Lower lobe of right lung (tissue), 2 donors: ENCODE data around the gene SLC1A1. TPM values are rescaled to one million over a fixed set of nuclear protein-coding genes. Genes with fewer than 3 reads are reported as not detected.
"Not testable (repeated sequence)": the region's sequence is repeated elsewhere in the genome, so short reads cannot be mapped to it uniquely, and the experiment has no call there.

Experiments used
- ATAC-seq, 2 donors: fragments of 200-7000 bp; cut with Tn5 transposase; one replicate each; pipeline ENCODE4 v1.9.1; 2020 to 2022; ENCODE audit warnings: mild to moderate bottlenecking in 2 of 2, moderate library complexity in 2 of 2
- DNase-seq: peaks from one replicate; pipeline ENCODE4 v3.0.0-alpha.2; 2020
- H3K27ac ChIP-seq: fragments of 200-600 bp; one replicate; pipeline ENCODE4 v1.8.0; 2022
- H3K27me3 ChIP-seq: fragments of 200-600 bp; one replicate; pipeline ENCODE4 v1.8.0; 2022; ENCODE audit warnings: low read depth
- H3K36me3 ChIP-seq: fragments of 200-600 bp; one replicate; pipeline ENCODE4 v1.8.0; 2022; ENCODE audit warnings: mild to moderate bottlenecking
- H3K4me1 ChIP-seq: fragments of 200-600 bp; one replicate; pipeline ENCODE4 v1.8.0; 2022
- H3K4me3 ChIP-seq: fragments of 200-600 bp; one replicate; pipeline ENCODE4 v1.8.0; 2022; ENCODE audit warnings: mild to moderate bottlenecking
- H3K9me3 ChIP-seq: fragments of 200-600 bp; one replicate; pipeline ENCODE4 v1.8.0; 2022
- intact Hi-C: fragments of 100-400 bp; cut with DNase I; formaldehyde crosslinking; loops from one replicate; pipeline ENCODE4 v1.11.0; 2022
- total RNA-seq: library from RNA; stranded (reverse); fragmentation: NEBNext Ultra II Directional; extraction: Animal tissue kit (Norgen Biotek cat#: 25700); gene quantifications from one replicate; pipeline ENCODE4 v1.2.1, GENCODE V29; 2021
- TF ChIP-seq, protein P1 (sequence below): fragments of 200-600 bp; IDR thresholded peaks from one replicate; pipeline ENCODE4 v1.8.0; 2022; ENCODE audit warnings: antibody characterized with exemption, mild to moderate bottlenecking
- donor health status: DM: no; HTN: yes; CAD: no; lungs with severe emphysema.

SLC1A1 gene
- total RNA-seq, 1 donor from 2014 or later: 31.4 TPM

DNA sequence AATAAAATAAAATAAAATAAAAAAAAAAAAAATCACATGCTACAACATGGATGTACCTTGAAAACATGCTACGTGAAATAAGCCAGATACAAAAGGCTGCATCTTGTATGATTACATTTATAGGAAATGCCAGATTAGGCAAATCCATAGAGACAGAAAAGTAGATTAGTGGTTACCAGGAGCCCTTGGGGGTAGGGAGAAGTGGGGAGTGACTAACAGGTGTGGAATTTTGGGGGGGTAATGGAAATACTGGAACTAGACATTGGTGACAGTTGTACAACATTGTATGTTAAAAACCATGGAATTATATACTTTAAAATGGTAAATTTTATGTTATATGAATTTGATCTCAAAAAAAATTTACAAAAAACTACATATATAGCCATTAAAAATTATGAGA is 47.3 kb downstream of the SLC1A1 start:
- Histone ChIP-seq H3K27me3 (no peaks in the 10 kb centered on the region), H3K9me3 (no peaks in the 10 kb centered on the region), H3K4me3 (no peak overlapping the region), H3K27ac (no peak overlapping the region), H3K4me1 (no peaks in the 10 kb centered on the region), H3K36me3 (no peaks in the 10 kb centered on the region)
- DNase-seq (no peak), ATAC-seq (no peak)
- TF ChIP-seq, protein P1, sequence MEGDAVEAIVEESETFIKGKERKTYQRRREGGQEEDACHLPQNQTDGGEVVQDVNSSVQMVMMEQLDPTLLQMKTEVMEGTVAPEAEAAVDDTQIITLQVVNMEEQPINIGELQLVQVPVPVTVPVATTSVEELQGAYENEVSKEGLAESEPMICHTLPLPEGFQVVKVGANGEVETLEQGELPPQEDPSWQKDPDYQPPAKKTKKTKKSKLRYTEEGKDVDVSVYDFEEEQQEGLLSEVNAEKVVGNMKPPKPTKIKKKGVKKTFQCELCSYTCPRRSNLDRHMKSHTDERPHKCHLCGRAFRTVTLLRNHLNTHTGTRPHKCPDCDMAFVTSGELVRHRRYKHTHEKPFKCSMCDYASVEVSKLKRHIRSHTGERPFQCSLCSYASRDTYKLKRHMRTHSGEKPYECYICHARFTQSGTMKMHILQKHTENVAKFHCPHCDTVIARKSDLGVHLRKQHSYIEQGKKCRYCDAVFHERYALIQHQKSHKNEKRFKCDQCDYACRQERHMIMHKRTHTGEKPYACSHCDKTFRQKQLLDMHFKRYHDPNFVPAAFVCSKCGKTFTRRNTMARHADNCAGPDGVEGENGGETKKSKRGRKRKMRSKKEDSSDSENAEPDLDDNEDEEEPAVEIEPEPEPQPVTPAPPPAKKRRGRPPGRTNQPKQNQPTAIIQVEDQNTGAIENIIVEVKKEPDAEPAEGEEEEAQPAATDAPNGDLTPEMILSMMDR: no peak
- intact Hi-C loops: no loop called here

DNA sequence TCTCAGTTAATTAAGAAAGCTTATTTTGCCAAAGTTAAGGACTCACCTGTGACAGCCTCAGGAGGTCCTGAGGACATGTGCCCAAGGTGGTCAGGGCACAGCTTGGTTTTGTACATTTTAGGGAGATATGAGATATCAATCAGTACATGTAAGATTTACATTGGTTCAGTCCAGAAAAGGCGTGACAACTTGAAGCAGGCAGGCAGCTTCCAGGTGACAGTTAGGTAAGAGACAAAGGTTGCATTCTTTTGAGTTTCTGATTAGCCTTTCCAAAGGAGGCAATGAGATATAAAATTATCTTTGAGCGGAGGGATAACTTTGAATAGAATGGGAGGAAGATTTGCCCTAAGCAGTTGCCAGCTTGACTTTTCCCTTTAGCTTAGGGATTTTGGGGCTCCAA is 47.8 kb downstream of the SLC1A1 start:
- Histone ChIP-seq H3K36me3 (no peaks in the 10 kb centered on the region), H3K9me3 (no peaks in the 10 kb centered on the region), H3K27ac (no peak overlapping the region), H3K4me1 (no peaks in the 10 kb centered on the region), H3K4me3 (no peak overlapping the region), H3K27me3 (no peaks in the 10 kb centered on the region)
- DNase-seq (no peak), ATAC-seq (no peak)
- intact Hi-C loops: no loop called here
- TF ChIP-seq, protein P1: no peak

DNA sequence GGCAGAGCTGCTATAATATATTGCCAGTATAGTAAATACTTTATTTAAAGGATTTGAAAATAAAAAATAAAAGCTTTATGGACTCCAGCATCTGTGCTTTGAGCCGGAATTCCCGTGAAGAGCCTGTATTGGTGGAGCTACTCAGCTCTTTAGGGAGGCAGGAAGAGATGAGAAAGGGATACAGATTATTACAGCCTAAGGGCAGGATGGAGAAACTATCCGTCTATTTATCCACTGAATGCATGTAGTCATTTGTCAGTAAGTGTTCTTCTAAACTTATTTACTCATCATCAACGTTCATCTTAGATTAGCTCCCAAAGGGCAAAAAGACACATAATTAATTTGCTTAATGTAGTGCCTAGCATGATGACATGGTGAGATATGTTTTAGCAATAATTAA is 48.4 kb downstream of the SLC1A1 start:
- no peaks in the 10 kb centered on the region for H3K27me3 ChIP-seq
- no peak overlapping the region for H3K27ac ChIP-seq
- no peaks in the 10 kb centered on the region for H3K9me3 ChIP-seq
- H3K4me1 ChIP-seq: no peaks in the 10 kb centered on the region
- DNase-seq: no peak
- H3K4me3 ChIP-seq: no peak overlapping the region
- no peaks in the 10 kb centered on the region for H3K36me3 ChIP-seq
- TF ChIP-seq, protein P1: no peak
- intact Hi-C loops: no loop called here
- no peak for ATAC-seq

DNA sequence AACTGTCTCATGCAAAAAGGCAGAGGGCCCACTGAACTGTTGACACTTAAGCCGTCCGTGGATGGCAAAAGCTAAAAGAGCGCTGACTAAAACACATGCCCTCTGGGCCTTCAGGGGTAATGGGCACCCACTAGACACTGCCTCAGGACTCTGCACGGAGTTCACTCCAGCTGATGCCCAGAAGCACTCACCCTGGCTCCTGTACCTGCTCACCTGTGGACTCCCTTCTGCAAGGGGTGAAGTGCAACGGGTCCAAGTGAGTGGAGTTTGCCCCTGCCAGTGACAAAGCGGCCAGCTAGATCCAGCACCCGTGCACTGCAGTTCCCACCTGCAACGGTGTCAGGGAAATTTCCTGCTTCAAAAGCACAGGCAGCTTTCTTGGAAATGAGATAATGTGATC is 50.2 kb downstream of the SLC1A1 start:
- TF ChIP-seq, protein P1: no peak
- Histone ChIP-seq H3K27me3 (no peaks in the 10 kb centered on the region), H3K9me3 (no peaks in the 10 kb centered on the region), H3K4me1 (no peaks in the 10 kb centered on the region), H3K27ac (no peak overlapping the region), H3K4me3 (no peak overlapping the region), H3K36me3 (no peaks in the 10 kb centered on the region)
- intact Hi-C loops: no loop called here
- no peak for DNase-seq
- no peak for ATAC-seq

DNA sequence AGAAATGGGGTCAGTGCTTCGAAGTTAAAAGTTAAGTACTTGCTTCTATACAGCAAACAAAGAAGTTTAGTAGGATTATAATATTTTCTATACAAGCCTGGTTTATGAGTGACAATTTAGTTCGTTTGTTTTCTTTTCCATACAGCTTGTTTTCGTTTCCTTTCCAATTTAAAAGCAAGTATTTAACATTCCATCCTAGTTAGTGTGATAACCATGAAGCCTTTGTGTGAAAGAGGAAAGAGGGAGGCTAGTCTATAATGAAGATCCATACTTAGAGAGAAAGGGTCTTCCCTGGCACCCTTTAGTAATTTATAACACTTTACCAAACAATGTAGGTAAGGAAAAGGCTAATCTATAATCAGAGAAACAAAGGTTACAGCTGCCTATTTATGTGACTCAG is 51.0 kb downstream of the SLC1A1 start:
- intact Hi-C loops: no loop called here
- Histone ChIP-seq H3K4me3 (no peak overlapping the region), H3K27ac (no peak overlapping the region), H3K4me1 (no peaks in the 10 kb centered on the region), H3K27me3 (no peaks in the 10 kb centered on the region), H3K36me3 (no peaks in the 10 kb centered on the region), H3K9me3 (no peaks in the 10 kb centered on the region)
- ATAC-seq (no peak), DNase-seq (no peak)
- TF ChIP-seq, protein P1: no peak

DNA sequence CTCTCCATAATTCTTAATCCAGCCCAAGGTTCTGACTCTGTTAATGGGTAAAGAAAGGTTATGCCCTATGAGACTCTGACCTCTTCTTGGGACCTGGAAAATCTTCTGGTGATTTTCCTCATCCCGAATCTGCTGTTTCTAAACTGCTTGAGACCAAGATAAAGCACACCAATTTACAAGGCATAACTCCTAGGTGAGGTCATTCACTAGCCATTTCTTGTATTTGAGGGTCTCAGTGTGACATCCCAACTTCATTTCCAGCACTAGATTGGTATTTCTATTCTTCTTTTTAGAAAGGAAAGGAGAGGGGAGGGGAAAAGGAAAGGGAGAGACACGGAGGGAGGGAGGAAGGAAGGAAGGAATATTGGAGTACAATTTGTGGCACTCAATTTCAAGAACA is 51.6 kb downstream of the SLC1A1 start:
- Histone ChIP-seq H3K4me3 (no peak overlapping the region), H3K36me3 (no peaks in the 10 kb centered on the region), H3K4me1 (peaks cover 2% of the 10 kb centered on the region), H3K9me3 (no peaks in the 10 kb centered on the region), H3K27me3 (no peaks in the 10 kb centered on the region), H3K27ac (no peak overlapping the region)
- intact Hi-C loops: no loop called here
- no peak for ATAC-seq
- TF ChIP-seq, protein P1: no peak
- no peak for DNase-seq

DNA sequence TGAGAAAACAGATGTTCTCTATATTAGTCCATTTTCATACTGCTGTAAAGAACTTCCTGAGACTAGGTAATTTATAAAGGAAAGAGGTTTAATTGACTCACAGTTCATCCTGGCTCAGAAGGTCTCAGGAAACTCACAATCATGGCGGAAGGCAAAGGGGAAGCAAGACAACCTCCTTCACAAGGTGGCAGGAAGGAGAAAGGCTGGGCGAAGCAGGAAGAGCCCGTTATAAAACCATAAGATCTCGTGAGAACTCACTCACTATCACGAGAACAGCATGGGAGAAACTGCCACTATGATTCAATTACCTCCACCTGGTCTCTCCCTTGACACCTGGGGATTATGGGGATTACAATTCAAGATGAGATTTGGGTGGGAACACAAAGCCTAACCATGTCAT is 54.4 kb downstream of the SLC1A1 start:
- intact Hi-C loops, H3K9me3 ChIP-seq, H3K27ac ChIP-seq, H3K36me3 ChIP-seq, DNase-seq, H3K4me3 ChIP-seq, ATAC-seq, H3K27me3 ChIP-seq: not testable (repeated sequence)
- H3K4me1 ChIP-seq: peaks cover 19% of the 10 kb centered on the region
